Measurements from ENCODE around the gene AKR1C3. TPM values are rescaled to one million over a fixed set of nuclear protein-coding genes. Genes with fewer than 3 reads are reported as not detected.
"Not testable (repeated sequence)": the region's sequence is repeated elsewhere in the genome, so short reads cannot be mapped to it uniquely, and the experiment has no call there.

The AKR1C3 gene
- total RNA-seq, 1 experiment from 2014 or later: 0.55 TPM

GRCh38 chr10:5095687-5096086 is 1.5 kb downstream of the AKR1C3 start:
- no peaks in the 10 kb centered on the region for H3K9me3 ChIP-seq (replicated peaks)
- no peaks in the 10 kb centered on the region; the same call in 1 of the 2 replicates for H3K27me3 ChIP-seq (replicated peaks)
- H3K27ac ChIP-seq: no peak overlapping the region
- no peak for DNase-seq (ENCODE audit: low read depth in 1 of 2, low spot score in 2 of 2)
- no peak overlapping the region for H3K4me3 ChIP-seq
- H3K36me3 ChIP-seq: no peaks in the 10 kb centered on the region
- no peaks in the 10 kb centered on the region for H3K4me1 ChIP-seq (replicated peaks)

DNA sequence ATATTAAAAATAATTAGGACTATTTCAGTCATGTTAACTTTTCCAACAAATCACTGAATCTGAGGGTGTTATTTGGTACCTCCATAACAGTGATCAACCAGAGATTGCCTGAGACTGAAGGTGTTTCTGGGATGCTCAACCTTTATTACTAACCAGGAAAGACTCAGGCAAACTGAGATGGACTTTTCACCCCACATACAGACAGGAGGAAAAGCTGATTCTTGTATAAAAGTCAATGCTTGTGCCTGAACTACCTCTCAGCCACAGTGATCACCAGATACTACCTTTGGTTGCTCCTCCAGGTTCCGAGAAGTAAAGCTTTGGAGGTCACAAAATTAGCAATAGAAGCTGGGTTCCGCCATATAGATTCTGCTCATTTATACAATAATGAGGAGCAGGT is 1.9 kb downstream of the AKR1C3 start:
- Histone ChIP-seq H3K9me3 (replicated peaks) (no peaks in the 10 kb centered on the region), H3K4me3 (no peak overlapping the region), H3K27me3 (replicated peaks) (no peaks in the 10 kb centered on the region; the same call in 1 of the 2 replicates), H3K36me3 (no peaks in the 10 kb centered on the region), H3K4me1 (replicated peaks) (no peaks in the 10 kb centered on the region), H3K27ac (no peak overlapping the region)
- no peak for DNase-seq (ENCODE audit: low read depth in 1 of 2, low spot score in 2 of 2)

DNA sequence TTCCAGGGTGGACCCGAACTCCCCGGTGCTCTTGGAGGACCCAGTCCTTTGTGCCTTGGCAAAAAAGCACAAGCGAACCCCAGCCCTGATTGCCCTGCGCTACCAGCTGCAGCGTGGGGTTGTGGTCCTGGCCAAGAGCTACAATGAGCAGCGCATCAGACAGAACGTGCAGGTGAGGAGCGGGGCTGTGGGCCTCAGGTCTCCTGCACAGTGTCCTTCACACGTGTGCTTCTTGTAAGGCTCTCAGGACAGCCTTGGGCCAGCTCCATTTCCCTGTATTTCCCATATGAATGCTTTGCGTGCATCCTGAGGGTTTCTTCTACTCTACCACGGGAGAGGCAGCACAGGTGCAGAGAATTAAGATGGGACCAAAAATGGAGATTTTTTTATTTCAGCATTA is 8.3 kb downstream of the AKR1C3 start:
- H3K4me3 ChIP-seq; H3K36me3 ChIP-seq; H3K27ac ChIP-seq; H3K4me1 ChIP-seq (replicated peaks); H3K27me3 ChIP-seq (replicated peaks); H3K9me3 ChIP-seq (replicated peaks); DNase-seq (ENCODE audit: low read depth in 1 of 2, low spot score in 2 of 2): not testable (repeated sequence)

DNA sequence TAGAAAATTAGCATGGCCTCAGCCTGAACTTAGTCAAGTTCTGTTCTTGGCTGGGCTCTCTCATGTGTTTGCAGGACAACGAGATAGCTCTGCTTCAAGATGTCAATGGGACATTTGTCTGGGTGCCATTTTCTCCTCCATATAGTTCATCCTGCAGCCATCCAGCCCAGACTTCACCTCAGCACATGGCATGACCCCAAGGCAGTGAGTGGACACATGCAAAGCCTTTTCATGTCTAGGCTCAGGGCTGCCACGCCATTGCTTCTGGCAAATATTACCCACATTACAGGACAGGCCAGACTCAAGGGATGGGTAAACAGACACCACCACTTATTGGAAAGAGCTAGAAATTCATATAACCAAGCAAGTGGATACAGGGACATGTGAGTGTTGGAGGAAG is 9.3 kb downstream of the AKR1C3 start:
- Histone ChIP-seq H3K27me3 (replicated peaks) (no peaks in the 10 kb centered on the region; the same call in 1 of the 2 replicates), H3K9me3 (replicated peaks) (no peaks in the 10 kb centered on the region)

DNA sequence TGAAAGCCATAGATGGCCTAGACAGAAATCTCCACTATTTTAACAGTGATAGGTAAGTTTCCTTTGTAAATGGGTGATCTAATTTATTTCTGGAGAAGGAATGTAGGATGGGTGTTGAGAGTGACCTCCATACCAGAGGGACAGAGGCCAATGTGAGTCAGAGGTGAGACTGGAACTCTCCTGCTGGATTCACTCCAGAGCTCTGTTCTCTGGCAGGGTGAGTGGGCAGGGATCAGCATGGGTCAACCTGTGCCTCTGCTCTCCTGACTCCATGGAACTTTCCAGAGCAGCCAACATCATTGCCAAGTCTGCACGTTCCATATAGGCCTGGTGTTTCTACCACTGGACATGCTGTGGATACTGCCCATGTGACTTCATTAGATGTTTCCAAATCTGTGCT is 11.4 kb downstream of the AKR1C3 start:
- no peaks in the 10 kb centered on the region for H3K27me3 ChIP-seq (replicated peaks)
- DNase-seq (ENCODE audit: low read depth in 1 of 2, low spot score in 2 of 2): no peak
- no peaks in the 10 kb centered on the region for H3K4me1 ChIP-seq (replicated peaks)
- no peaks in the 10 kb centered on the region for H3K9me3 ChIP-seq (replicated peaks)
- H3K36me3 ChIP-seq: no peaks in the 10 kb centered on the region
- no peak overlapping the region for H3K4me3 ChIP-seq
- H3K27ac ChIP-seq: no peak overlapping the region

More for the DNA sequence above, 9.3 kb downstream of the AKR1C3 start:
- no peak overlapping the region for H3K27ac ChIP-seq
- H3K4me3 ChIP-seq: no peak overlapping the region
- DNase-seq (ENCODE audit: low read depth in 1 of 2, low spot score in 2 of 2): no peak
- no peaks in the 10 kb centered on the region for H3K4me1 ChIP-seq (replicated peaks)
- no peaks in the 10 kb centered on the region for H3K36me3 ChIP-seq

DNA sequence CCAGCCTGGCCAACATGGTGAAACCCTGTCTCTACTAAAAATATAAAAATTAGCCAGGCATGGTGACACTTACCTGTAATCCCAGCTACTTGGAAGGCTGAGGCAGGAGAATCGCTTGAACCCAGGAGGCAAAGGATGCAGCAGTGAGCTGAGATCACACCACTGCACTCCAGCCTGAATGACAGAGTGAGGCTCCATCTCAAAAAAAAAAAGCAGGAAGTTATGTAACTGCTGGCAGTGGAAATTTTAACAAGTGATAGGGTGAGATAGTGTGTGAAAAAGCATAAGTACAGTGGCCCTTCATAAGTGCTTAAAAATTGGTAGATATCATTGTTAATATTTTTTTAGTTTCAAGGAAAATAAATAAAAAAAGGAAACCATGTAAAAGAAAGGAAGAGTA is 12.3 kb downstream of the AKR1C3 start:
- H3K36me3 ChIP-seq: no peaks in the 10 kb centered on the region
- no peak overlapping the region for H3K4me3 ChIP-seq
- H3K9me3 ChIP-seq (replicated peaks): no peaks in the 10 kb centered on the region
- H3K27ac ChIP-seq: no peak overlapping the region
- H3K4me1 ChIP-seq (replicated peaks): no peaks in the 10 kb centered on the region
- no peak for DNase-seq (ENCODE audit: low read depth in 1 of 2, low spot score in 2 of 2)
- no peaks in the 10 kb centered on the region for H3K27me3 ChIP-seq (replicated peaks)

GRCh38 chr10:5107860-5108526 is 13.8 kb downstream of the AKR1C3 start:
- Histone ChIP-seq H3K36me3 (no peaks in the 10 kb centered on the region), H3K27me3 (replicated peaks) (no peaks in the 10 kb centered on the region), H3K4me1 (replicated peaks) (no peaks in the 10 kb centered on the region), H3K27ac (no peak overlapping the region), H3K9me3 (replicated peaks) (no peaks in the 10 kb centered on the region), H3K4me3 (no peak overlapping the region)
- no peak for DNase-seq (ENCODE audit: low read depth in 1 of 2, low spot score in 2 of 2)

DNA sequence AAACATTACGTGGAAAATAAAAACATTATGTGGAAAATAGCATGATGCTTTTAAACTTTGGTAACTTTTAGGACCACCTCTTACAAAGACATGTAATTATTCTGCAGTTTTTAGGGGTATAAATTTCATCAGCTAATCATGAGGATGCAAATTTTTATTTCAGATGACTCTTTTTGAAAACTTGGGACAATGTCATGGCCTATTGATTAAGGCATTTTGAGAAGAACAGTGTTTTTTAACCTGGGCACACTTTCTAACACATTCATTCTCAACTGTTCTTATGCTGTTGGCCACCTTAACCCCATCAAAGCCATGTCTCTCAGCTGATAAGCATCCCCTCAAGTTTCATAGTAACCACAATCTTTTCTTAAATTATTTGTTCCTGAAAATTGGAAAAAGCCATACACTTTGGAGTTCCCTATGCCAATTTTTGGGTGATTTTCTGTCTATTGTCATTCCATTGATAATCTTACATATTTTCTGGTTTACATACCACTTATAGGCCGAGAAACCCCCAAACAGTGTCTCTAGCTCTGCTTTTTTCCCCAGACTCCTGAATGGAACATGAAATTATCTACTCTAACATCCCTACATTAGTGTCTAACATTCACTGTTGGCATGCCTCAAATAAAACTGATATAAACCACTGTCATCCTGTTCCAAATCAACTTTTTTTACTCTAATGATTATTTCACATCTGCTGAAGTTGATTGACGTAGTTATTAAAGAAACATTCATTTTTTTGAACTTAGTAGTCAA is 14.6 kb downstream of the AKR1C3 start:
- Histone ChIP-seq H3K4me3 (no peak overlapping the region), H3K27me3 (replicated peaks) (no peaks in the 10 kb centered on the region), H3K36me3 (no peaks in the 10 kb centered on the region), H3K9me3 (replicated peaks) (no peaks in the 10 kb centered on the region), H3K4me1 (replicated peaks) (no peaks in the 10 kb centered on the region), H3K27ac (no peak overlapping the region)
- no peak for DNase-seq (ENCODE audit: low read depth in 1 of 2, low spot score in 2 of 2)

DNA sequence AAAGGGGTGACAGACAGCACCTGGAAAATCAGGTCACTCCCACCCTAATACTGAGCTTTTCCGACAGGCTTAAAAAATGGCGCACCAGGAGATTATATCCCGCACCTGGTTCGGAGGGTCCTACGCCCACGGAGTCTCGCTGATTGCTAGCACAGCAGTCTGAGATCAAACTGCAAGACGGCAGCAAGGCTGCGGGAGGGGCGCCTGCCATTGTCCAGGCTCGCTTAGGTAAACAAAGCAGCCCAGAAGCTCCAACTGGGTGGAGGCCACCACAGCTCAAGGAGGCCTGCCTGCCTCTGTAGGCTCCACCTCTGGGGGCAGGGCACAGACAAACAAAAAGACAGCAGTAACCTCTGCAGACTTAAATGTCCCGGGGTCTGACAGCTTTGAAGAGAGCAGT is 15.6 kb downstream of the AKR1C3 start:
- H3K9me3 ChIP-seq (replicated peaks); DNase-seq (ENCODE audit: low read depth in 1 of 2, low spot score in 2 of 2); H3K4me1 ChIP-seq (replicated peaks); H3K27me3 ChIP-seq (replicated peaks); H3K27ac ChIP-seq; H3K36me3 ChIP-seq; H3K4me3 ChIP-seq: not testable (repeated sequence)

- Histone ChIP-seq H3K4me1 (replicated peaks) (no peaks in the 10 kb centered on the region), H3K9me3 (replicated peaks) (no peaks in the 10 kb centered on the region), H3K27me3 (replicated peaks) (no peaks in the 10 kb centered on the region), H3K4me3 (no peak overlapping the region), H3K27ac (no peak overlapping the region), H3K36me3 (no peaks in the 10 kb centered on the region)
- DNase-seq (ENCODE audit: low read depth in 1 of 2, low spot score in 2 of 2): no peak
Measured at GRCh38 chr10:5116621-5117020, 22.4 kb downstream of the AKR1C3 start.

GRCh38 chr10:5117026-5117425 is 22.8 kb downstream of the AKR1C3 start:
- no peak overlapping the region for H3K27ac ChIP-seq
- H3K27me3 ChIP-seq (replicated peaks): no peaks in the 10 kb centered on the region
- no peaks in the 10 kb centered on the region for H3K9me3 ChIP-seq (replicated peaks)
- H3K4me1 ChIP-seq (replicated peaks): no peaks in the 10 kb centered on the region
- DNase-seq (ENCODE audit: low read depth in 1 of 2, low spot score in 2 of 2): no peak
- no peaks in the 10 kb centered on the region for H3K36me3 ChIP-seq
- H3K4me3 ChIP-seq: no peak overlapping the region

- H3K36me3 ChIP-seq; H3K27me3 ChIP-seq (replicated peaks); DNase-seq (ENCODE audit: low read depth in 1 of 2, low spot score in 2 of 2); H3K9me3 ChIP-seq (replicated peaks); H3K4me3 ChIP-seq; H3K4me1 ChIP-seq (replicated peaks); H3K27ac ChIP-seq: not testable (repeated sequence)
Measured at GRCh38 chr10:5119997-5120396, 25.8 kb downstream of the AKR1C3 start.

DNA sequence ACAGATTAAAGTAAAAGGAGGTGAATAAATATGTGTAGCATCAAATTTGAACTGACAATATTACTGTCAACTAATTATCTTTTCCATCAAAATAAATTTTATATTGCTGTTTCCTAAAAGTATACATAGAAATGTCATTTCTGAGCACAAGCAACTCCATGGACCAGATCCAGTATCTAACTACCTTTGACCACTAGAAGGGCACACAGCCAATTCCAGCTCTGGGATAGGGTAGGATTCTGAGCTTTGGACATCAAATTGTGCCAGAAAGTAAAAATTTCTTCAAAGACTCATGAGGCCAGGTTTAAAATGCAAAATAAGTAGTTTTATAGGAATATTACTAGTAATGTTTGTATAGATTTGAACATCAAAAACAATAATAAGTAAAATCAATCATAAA is 29.7 kb downstream of the AKR1C3 start:
- no peak overlapping the region for H3K27ac ChIP-seq
- no peaks in the 10 kb centered on the region for H3K9me3 ChIP-seq (replicated peaks)
- H3K27me3 ChIP-seq (replicated peaks): no peaks in the 10 kb centered on the region
- no peak overlapping the region for H3K4me3 ChIP-seq
- no peak for DNase-seq (ENCODE audit: low read depth in 1 of 2, low spot score in 2 of 2)
- H3K36me3 ChIP-seq: no peaks in the 10 kb centered on the region
- no peaks in the 10 kb centered on the region for H3K4me1 ChIP-seq (replicated peaks)

GRCh38 chr10:5125315-5126044 is 31.3 kb downstream of the AKR1C3 start:
- Histone ChIP-seq H3K27ac (no peak overlapping the region), H3K4me1 (replicated peaks) (no peaks in the 10 kb centered on the region), H3K36me3 (no peaks in the 10 kb centered on the region), H3K9me3 (replicated peaks) (no peaks in the 10 kb centered on the region), H3K27me3 (replicated peaks) (no peaks in the 10 kb centered on the region), H3K4me3 (no peak overlapping the region)
- no peak for DNase-seq (ENCODE audit: low read depth in 1 of 2, low spot score in 2 of 2)

All from SJSA1 (cell line).